Measurements from ENCODE around the gene KCTD16.

Gene KCTD16

GRCh38 chr5:144361406-144361805 lies 190.7 kb downstream of the KCTD16 start:
- Histone ChIP-seq H3K4me3 (ENCODE audit: low read length) (no peak overlapping the region), H3K79me2 (ENCODE audit: low read length) (no peaks in the 10 kb centered on the region), H3K27ac (ENCODE audit: low read length) (no peak overlapping the region; the same call in 1 of the 2 replicates), H3K9me3 (replicated peaks; ENCODE audit: insufficient read depth, low read length) (no peaks in the 10 kb centered on the region), H3K36me3 (replicated peaks; ENCODE audit: insufficient read depth, low read length) (no peaks in the 10 kb centered on the region), H3K9me2 (replicated peaks; ENCODE audit: insufficient read depth, low read length) (no peaks in the 10 kb centered on the region), H2AFZ (ENCODE audit: low read length) (no peak overlapping the region), H4K20me1 (ENCODE audit: insufficient read depth, low read length) (no peaks in the 10 kb centered on the region), H3F3A (ENCODE audit: insufficient read depth, low read length) (no peaks in the 10 kb centered on the region), H3K4me1 (ENCODE audit: low read length) (no peaks in the 10 kb centered on the region), H3K9ac (ENCODE audit: low read length) (no peak overlapping the region), H3K27me3 (replicated peaks; ENCODE audit: insufficient read depth, low read length) (no peaks in the 10 kb centered on the region), H3K4me2 (ENCODE audit: low read depth, low read length) (no peak overlapping the region)
- no peak for DNase-seq
- TF ChIP-seq, protein P1, sequence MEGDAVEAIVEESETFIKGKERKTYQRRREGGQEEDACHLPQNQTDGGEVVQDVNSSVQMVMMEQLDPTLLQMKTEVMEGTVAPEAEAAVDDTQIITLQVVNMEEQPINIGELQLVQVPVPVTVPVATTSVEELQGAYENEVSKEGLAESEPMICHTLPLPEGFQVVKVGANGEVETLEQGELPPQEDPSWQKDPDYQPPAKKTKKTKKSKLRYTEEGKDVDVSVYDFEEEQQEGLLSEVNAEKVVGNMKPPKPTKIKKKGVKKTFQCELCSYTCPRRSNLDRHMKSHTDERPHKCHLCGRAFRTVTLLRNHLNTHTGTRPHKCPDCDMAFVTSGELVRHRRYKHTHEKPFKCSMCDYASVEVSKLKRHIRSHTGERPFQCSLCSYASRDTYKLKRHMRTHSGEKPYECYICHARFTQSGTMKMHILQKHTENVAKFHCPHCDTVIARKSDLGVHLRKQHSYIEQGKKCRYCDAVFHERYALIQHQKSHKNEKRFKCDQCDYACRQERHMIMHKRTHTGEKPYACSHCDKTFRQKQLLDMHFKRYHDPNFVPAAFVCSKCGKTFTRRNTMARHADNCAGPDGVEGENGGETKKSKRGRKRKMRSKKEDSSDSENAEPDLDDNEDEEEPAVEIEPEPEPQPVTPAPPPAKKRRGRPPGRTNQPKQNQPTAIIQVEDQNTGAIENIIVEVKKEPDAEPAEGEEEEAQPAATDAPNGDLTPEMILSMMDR (IDR thresholded peaks at IDR 0.05; ENCODE audit: low read length), result no peak
- TF ChIP-seq EZH2 (optimal IDR thresholded peaks at IDR 0.05; ENCODE audit: low read depth, low read length) (no peak), EZH2phosphoT487 (IDR thresholded peaks at IDR 0.05; ENCODE audit: low read length) (no peak)

GRCh38 chr5:144365885-144366284 lies 195.2 kb downstream of the KCTD16 start:
- no peak overlapping the region for H3K9ac ChIP-seq (ENCODE audit: low read length)
- H3K4me1 ChIP-seq (ENCODE audit: low read length), result no peaks in the 10 kb centered on the region
- TF ChIP-seq, protein P1 (IDR thresholded peaks at IDR 0.05; ENCODE audit: low read length), result no peak
- no peak for TF ChIP-seq EZH2 (optimal IDR thresholded peaks at IDR 0.05; ENCODE audit: low read depth, low read length)
- no peak for TF ChIP-seq EZH2phosphoT487 (IDR thresholded peaks at IDR 0.05; ENCODE audit: low read length)
- H3K4me3 ChIP-seq (ENCODE audit: low read length), result no peak overlapping the region
- no peaks in the 10 kb centered on the region for H3K36me3 ChIP-seq (replicated peaks; ENCODE audit: insufficient read depth, low read length)
- H3K9me2 ChIP-seq (replicated peaks; ENCODE audit: insufficient read depth, low read length), result no peaks in the 10 kb centered on the region
- H3K27me3 ChIP-seq (replicated peaks; ENCODE audit: insufficient read depth, low read length), result no peaks in the 10 kb centered on the region
- no peaks in the 10 kb centered on the region for H3K9me3 ChIP-seq (replicated peaks; ENCODE audit: insufficient read depth, low read length)
- DNase-seq, result no peak
- H3K4me2 ChIP-seq (ENCODE audit: low read depth, low read length), result no peak overlapping the region
- H3F3A ChIP-seq (ENCODE audit: insufficient read depth, low read length), result no peaks in the 10 kb centered on the region
- H4K20me1 ChIP-seq (ENCODE audit: insufficient read depth, low read length), result no peaks in the 10 kb centered on the region
- H3K27ac ChIP-seq (ENCODE audit: low read length), result no peak overlapping the region
- no peaks in the 10 kb centered on the region for H3K79me2 ChIP-seq (ENCODE audit: low read length)
- H2AFZ ChIP-seq (ENCODE audit: low read length), result no peak overlapping the region

DNA sequence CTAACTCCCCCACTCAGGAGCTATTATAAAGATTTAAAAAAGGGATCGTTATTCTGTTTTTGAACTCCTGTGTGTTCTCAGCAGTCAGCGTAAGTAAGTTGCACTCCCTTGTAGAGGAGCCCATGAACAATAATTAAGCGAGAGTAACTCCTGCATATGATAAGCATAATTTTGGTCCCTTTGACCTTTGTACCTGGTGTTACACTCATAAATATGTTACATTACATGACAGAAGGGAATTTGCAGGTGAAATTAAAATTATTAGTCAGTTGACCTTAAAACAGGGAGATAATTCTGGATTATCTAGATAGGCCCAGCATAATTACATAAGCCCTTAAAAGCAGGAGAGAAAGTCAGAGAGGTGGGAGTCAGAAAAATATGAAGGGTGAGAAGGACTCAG lies 197.3 kb downstream of the KCTD16 start:
- no peak for TF ChIP-seq EZH2 (optimal IDR thresholded peaks at IDR 0.05; ENCODE audit: low read depth, low read length)
- Histone ChIP-seq H3K4me2 (ENCODE audit: low read depth, low read length) (no peak overlapping the region), H3K27ac (ENCODE audit: low read length) (no peak overlapping the region)

GRCh38 chr5:144368556-144368955 lies 197.9 kb downstream of the KCTD16 start:
- DNase-seq, result no peak
- Histone ChIP-seq H3F3A (ENCODE audit: insufficient read depth, low read length) (no peaks in the 10 kb centered on the region), H3K27me3 (replicated peaks; ENCODE audit: insufficient read depth, low read length) (no peaks in the 10 kb centered on the region), H3K4me3 (ENCODE audit: low read length) (no peak overlapping the region), H3K9me3 (replicated peaks; ENCODE audit: insufficient read depth, low read length) (no peaks in the 10 kb centered on the region), H4K20me1 (ENCODE audit: insufficient read depth, low read length) (no peaks in the 10 kb centered on the region), H3K27ac (ENCODE audit: low read length) (no peak overlapping the region), H3K9me2 (replicated peaks; ENCODE audit: insufficient read depth, low read length) (no peaks in the 10 kb centered on the region), H3K9ac (ENCODE audit: low read length) (no peak overlapping the region), H2AFZ (ENCODE audit: low read length) (no peak overlapping the region), H3K4me1 (ENCODE audit: low read length) (peaks cover 2% of the 10 kb centered on the region; the same call in 1 of the 2 replicates), H3K36me3 (replicated peaks; ENCODE audit: insufficient read depth, low read length) (no peaks in the 10 kb centered on the region), H3K79me2 (ENCODE audit: low read length) (no peaks in the 10 kb centered on the region), H3K4me2 (ENCODE audit: low read depth, low read length) (no peak overlapping the region)
- no peak for TF ChIP-seq EZH2phosphoT487 (IDR thresholded peaks at IDR 0.05; ENCODE audit: low read length)
- no peak for TF ChIP-seq EZH2 (optimal IDR thresholded peaks at IDR 0.05; ENCODE audit: low read depth, low read length)
- TF ChIP-seq, protein P1 (IDR thresholded peaks at IDR 0.05; ENCODE audit: low read length), result no peak

More for the DNA sequence above, 197.3 kb downstream of the KCTD16 start:
- Histone ChIP-seq H4K20me1 (ENCODE audit: insufficient read depth, low read length) (no peaks in the 10 kb centered on the region), H3K9me2 (replicated peaks; ENCODE audit: insufficient read depth, low read length) (no peaks in the 10 kb centered on the region), H3K9me3 (replicated peaks; ENCODE audit: insufficient read depth, low read length) (no peaks in the 10 kb centered on the region), H3F3A (ENCODE audit: insufficient read depth, low read length) (no peaks in the 10 kb centered on the region), H2AFZ (ENCODE audit: low read length) (no peak overlapping the region), H3K4me3 (ENCODE audit: low read length) (no peak overlapping the region), H3K27me3 (replicated peaks; ENCODE audit: insufficient read depth, low read length) (no peaks in the 10 kb centered on the region), H3K4me1 (ENCODE audit: low read length) (no peaks in the 10 kb centered on the region), H3K9ac (ENCODE audit: low read length) (no peak overlapping the region), H3K36me3 (replicated peaks; ENCODE audit: insufficient read depth, low read length) (no peaks in the 10 kb centered on the region), H3K79me2 (ENCODE audit: low read length) (no peaks in the 10 kb centered on the region)
- DNase-seq, result no peak
